ENCODE measurements around the gene GRIK2. TPM values are rescaled to one million over a fixed set of nuclear protein-coding genes. Genes with fewer than 3 reads are reported as not detected.

Gene GRIK2
- polyA plus RNA-seq, 1 of the 3 experiments (the other 2 are of a cell fraction), result 0.30 TPM

DNA sequence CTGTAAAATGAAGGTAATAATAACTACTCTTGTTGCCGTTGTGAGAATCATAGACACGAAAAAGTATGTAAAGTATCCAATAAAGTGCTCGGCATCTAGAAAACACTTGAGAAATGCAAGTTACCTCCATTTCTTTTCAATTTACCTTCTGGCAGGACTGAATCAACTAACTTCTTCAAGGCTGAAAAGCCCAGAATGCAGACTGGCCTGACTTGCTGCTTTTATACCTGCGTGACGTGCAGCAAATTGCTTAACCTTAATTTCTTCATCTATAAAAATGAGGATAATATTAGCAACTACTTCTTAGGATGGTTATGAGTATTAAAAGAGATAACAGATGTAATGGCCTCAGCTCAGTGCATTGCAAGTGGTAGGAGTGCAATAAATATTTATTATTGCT is 39.6 kb downstream of the GRIK2 start:
- no peak overlapping the region for H3K4me2 ChIP-seq
- TF ChIP-seq MXI1 (IDR thresholded peaks at IDR 0.05; ENCODE audit: low read depth, low read length) (no peak), EZH2phosphoT487 (IDR thresholded peaks at IDR 0.05; ENCODE audit: borderline replicate concordance, low read depth) (no peak), JUND (IDR thresholded peaks at IDR 0.05) (no peak), GATA2 (CRISPR knock-in tag; IDR thresholded peaks at IDR 0.05) (no peak)
- TF ChIP-seq, protein P1, sequence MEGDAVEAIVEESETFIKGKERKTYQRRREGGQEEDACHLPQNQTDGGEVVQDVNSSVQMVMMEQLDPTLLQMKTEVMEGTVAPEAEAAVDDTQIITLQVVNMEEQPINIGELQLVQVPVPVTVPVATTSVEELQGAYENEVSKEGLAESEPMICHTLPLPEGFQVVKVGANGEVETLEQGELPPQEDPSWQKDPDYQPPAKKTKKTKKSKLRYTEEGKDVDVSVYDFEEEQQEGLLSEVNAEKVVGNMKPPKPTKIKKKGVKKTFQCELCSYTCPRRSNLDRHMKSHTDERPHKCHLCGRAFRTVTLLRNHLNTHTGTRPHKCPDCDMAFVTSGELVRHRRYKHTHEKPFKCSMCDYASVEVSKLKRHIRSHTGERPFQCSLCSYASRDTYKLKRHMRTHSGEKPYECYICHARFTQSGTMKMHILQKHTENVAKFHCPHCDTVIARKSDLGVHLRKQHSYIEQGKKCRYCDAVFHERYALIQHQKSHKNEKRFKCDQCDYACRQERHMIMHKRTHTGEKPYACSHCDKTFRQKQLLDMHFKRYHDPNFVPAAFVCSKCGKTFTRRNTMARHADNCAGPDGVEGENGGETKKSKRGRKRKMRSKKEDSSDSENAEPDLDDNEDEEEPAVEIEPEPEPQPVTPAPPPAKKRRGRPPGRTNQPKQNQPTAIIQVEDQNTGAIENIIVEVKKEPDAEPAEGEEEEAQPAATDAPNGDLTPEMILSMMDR (IDR thresholded peaks at IDR 0.05), result no peak
- TF ChIP-seq, protein P2, sequence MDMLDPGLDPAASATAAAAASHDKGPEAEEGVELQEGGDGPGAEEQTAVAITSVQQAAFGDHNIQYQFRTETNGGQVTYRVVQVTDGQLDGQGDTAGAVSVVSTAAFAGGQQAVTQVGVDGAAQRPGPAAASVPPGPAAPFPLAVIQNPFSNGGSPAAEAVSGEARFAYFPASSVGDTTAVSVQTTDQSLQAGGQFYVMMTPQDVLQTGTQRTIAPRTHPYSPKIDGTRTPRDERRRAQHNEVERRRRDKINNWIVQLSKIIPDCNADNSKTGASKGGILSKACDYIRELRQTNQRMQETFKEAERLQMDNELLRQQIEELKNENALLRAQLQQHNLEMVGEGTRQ (IDR thresholded peaks at IDR 0.05; ENCODE audit: borderline replicate concordance, low read depth, low read length), result no peak
- CTCF ChIA-PET, result no interaction called here

DNA sequence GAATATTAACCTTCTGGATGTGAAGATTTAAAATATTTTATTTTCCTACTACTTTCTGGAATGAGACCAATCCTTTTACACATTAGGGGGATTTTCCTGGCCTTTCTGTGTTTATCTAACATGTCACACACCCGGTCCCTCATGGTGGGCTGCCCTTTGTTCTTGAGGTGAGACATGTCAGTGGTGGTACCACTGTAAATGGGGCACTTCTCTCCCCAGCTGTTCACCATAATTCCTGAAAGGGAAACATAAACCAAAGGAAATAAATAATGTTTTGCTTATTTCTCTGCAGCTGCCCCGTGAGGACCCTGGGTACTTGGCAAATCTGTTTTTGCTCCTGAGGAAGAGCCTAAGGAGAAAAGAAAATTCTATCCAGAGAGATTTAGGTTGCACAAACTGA is 41.1 kb downstream of the GRIK2 start:
- WGBS (ENCODE audit: low lambda C conversion rate), result 37% methylated on average over 2 of the region's 2 CpGs
- Histone ChIP-seq H3K36me3 (replicated peaks in 1 of 2; ENCODE audit: control insufficient read depth in 1 of 2, insufficient read depth in 2 of 2, low read length in 1 of 2) (no peaks in the 10 kb centered on the region), H3K9me3 (no peaks in the 10 kb centered on the region), H3K4me2 (no peak overlapping the region), H3K27ac (ENCODE audit: low read depth in 2 of 2, low read length in 1 of 2) (no peak overlapping the region), H3K9me2 (no peaks in the 10 kb centered on the region), H3K4me1 (ENCODE audit: control insufficient read depth in 1 of 2, insufficient read depth in 2 of 2, low read depth in 1 of 2, low read length in 1 of 2) (no peaks in the 10 kb centered on the region), H3K79me2 (ENCODE audit: insufficient read depth) (no peaks in the 10 kb centered on the region), H3K9ac (no peak overlapping the region), H3F3A (replicated peaks; ENCODE audit: insufficient read depth) (no peaks in the 10 kb centered on the region), H2AFZ (ENCODE audit: low read depth) (no peak overlapping the region), H4K20me1 (ENCODE audit: insufficient read depth) (no peaks in the 10 kb centered on the region), H3K4me3 (ENCODE audit: low read depth in 2 of 2, low read length in 1 of 2) (no peak overlapping the region), H3K27me3 (ENCODE audit: insufficient read depth) (no peaks in the 10 kb centered on the region; the same call in 1 of the 2 replicates)
- ChIA-PET CTCF (no interaction called here), POLR2A (no interaction called here)
- no peak for DNase-seq
- TF ChIP-seq YY1 (IDR thresholded peaks at IDR 0.05; ENCODE audit: low read depth) (no peak), NRF1 (IDR thresholded peaks at IDR 0.05; ENCODE audit: low read depth, low read length) (no peak), POLR2AphosphoS5 (IDR thresholded peaks at IDR 0.05; ENCODE audit: low read depth, low read length) (no peak), RXRA (IDR thresholded peaks at IDR 0.05; ENCODE audit: borderline replicate concordance, low read depth) (no peak), FOXJ3 (CRISPR knock-in tag; IDR thresholded peaks at IDR 0.05) (no peak), FOXM1 (IDR thresholded peaks at IDR 0.05; ENCODE audit: low read depth) (no peak), NFIC (IDR thresholded peaks at IDR 0.05; ENCODE audit: borderline replicate concordance) (no peak), SMC3 (IDR thresholded peaks at IDR 0.05; ENCODE audit: low read depth, low read length) (no peak), MEF2A (IDR thresholded peaks at IDR 0.05; ENCODE audit: borderline replicate concordance, low read depth) (no peak), TCF12 (IDR thresholded peaks at IDR 0.05) (no peak)
- TF ChIP-seq, protein P3, sequence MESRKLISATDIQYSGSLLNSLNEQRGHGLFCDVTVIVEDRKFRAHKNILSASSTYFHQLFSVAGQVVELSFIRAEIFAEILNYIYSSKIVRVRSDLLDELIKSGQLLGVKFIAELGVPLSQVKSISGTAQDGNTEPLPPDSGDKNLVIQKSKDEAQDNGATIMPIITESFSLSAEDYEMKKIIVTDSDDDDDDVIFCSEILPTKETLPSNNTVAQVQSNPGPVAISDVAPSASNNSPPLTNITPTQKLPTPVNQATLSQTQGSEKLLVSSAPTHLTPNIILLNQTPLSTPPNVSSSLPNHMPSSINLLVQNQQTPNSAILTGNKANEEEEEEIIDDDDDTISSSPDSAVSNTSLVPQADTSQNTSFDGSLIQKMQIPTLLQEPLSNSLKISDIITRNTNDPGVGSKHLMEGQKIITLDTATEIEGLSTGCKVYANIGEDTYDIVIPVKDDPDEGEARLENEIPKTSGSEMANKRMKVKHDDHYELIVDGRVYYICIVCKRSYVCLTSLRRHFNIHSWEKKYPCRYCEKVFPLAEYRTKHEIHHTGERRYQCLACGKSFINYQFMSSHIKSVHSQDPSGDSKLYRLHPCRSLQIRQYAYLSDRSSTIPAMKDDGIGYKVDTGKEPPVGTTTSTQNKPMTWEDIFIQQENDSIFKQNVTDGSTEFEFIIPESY (IDR thresholded peaks at IDR 0.05; ENCODE audit: borderline replicate concordance, low read depth), result no peak
- TF ChIP-seq, protein P4, sequence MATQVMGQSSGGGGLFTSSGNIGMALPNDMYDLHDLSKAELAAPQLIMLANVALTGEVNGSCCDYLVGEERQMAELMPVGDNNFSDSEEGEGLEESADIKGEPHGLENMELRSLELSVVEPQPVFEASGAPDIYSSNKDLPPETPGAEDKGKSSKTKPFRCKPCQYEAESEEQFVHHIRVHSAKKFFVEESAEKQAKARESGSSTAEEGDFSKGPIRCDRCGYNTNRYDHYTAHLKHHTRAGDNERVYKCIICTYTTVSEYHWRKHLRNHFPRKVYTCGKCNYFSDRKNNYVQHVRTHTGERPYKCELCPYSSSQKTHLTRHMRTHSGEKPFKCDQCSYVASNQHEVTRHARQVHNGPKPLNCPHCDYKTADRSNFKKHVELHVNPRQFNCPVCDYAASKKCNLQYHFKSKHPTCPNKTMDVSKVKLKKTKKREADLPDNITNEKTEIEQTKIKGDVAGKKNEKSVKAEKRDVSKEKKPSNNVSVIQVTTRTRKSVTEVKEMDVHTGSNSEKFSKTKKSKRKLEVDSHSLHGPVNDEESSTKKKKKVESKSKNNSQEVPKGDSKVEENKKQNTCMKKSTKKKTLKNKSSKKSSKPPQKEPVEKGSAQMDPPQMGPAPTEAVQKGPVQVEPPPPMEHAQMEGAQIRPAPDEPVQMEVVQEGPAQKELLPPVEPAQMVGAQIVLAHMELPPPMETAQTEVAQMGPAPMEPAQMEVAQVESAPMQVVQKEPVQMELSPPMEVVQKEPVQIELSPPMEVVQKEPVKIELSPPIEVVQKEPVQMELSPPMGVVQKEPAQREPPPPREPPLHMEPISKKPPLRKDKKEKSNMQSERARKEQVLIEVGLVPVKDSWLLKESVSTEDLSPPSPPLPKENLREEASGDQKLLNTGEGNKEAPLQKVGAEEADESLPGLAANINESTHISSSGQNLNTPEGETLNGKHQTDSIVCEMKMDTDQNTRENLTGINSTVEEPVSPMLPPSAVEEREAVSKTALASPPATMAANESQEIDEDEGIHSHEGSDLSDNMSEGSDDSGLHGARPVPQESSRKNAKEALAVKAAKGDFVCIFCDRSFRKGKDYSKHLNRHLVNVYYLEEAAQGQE (IDR thresholded peaks at IDR 0.05; ENCODE audit: low read depth, low read length), result no peak
- TF ChIP-seq, protein P1 (IDR thresholded peaks at IDR 0.05), result no peak

More for the DNA sequence above, 39.6 kb downstream of the GRIK2 start:
- POLR2A ChIA-PET, result no interaction called here
- no peaks in the 10 kb centered on the region for H4K20me1 ChIP-seq (ENCODE audit: insufficient read depth)
- H3K79me2 ChIP-seq (ENCODE audit: insufficient read depth), result no peaks in the 10 kb centered on the region
- no peak overlapping the region for H3K4me3 ChIP-seq (ENCODE audit: low read depth in 2 of 2, low read length in 1 of 2)
- H3K9me3 ChIP-seq, result no peaks in the 10 kb centered on the region
- H3K9me2 ChIP-seq, result no peaks in the 10 kb centered on the region
- DNase-seq, result no peak
- no peaks in the 10 kb centered on the region for H3K36me3 ChIP-seq (replicated peaks in 1 of 2; ENCODE audit: control insufficient read depth in 1 of 2, insufficient read depth in 2 of 2, low read length in 1 of 2)
- no peak overlapping the region for H3K9ac ChIP-seq
- WGBS (ENCODE audit: low lambda C conversion rate), result 73% methylated on average over 5 of the region's 5 CpGs
- no peaks in the 10 kb centered on the region; the same call in 1 of the 2 replicates for H3K27me3 ChIP-seq (ENCODE audit: insufficient read depth)
- no peaks in the 10 kb centered on the region; a peak in 1 of 4 replicates for H3K4me1 ChIP-seq (ENCODE audit: control insufficient read depth in 1 of 2, insufficient read depth in 2 of 2, low read depth in 1 of 2, low read length in 1 of 2)
- no peak overlapping the region for H2AFZ ChIP-seq (ENCODE audit: low read depth)
- H3K27ac ChIP-seq (ENCODE audit: low read depth in 2 of 2, low read length in 1 of 2), result no peak overlapping the region
- H3F3A ChIP-seq (replicated peaks; ENCODE audit: insufficient read depth), result no peaks in the 10 kb centered on the region
